ENCODE data around the gene RALY.

GRCh38 chr20:34043025-34043424 is 49.3 kb downstream of the RALY start:
- TF ChIP-seq CTCF (IDR thresholded peaks at IDR 0.05; ENCODE audit: poor library complexity) (no peak), EZH2 (IDR thresholded peaks at IDR 0.05; ENCODE audit: borderline replicate concordance) (no peak)

All from hepatocyte (in vitro differentiated cells).